ENCODE data around the gene ZSCAN2.
"Not testable (repeated sequence)": the region's sequence is repeated elsewhere in the genome, so short reads cannot be mapped to it uniquely, and the experiment has no call there.

The ZSCAN2 gene

DNA sequence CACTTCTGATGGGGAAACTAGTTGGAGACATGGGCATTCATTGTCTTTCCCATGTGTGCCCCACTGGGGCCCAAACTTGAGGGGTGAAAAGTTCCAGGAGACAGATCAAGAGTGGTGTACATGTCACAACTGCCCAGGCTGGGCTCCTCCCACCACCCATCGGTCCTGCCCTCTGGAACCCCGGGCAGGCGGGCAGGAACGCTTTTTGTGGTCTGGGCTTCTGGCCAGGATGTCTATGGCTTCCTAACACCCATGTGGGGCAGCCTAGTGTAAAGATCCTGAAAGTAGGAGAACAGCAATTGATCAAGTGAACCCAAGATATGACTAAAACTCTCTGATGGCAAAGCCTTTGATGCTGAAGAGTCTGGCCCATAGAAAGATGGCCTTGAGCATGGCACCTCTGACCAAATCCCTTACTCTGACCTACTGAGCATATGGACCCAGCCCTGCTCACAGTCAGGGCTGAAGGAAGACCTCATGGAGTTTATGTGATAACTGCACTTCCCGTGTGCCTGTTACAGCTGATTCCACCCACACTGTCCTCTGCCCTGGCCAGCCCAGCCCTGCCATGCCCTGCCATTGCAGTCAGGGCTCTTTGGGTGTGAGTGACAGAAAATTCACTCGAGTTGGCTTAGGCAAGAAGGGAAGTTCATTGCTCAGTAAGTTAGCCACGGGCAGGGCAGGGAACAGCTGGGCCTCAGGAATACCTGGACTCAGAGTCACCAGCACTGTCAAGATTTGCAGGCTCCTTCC is 19.0 kb upstream of the ZSCAN2 start:
- not testable (repeated sequence) for H2AFZ ChIP-seq (ENCODE audit: low read length); H3K4me1 ChIP-seq (ENCODE audit: low read length); DNase-seq; H3K79me2 ChIP-seq (ENCODE audit: low read length); H3K4me2 ChIP-seq (ENCODE audit: low read depth, low read length); H3K4me3 ChIP-seq (ENCODE audit: low read length); H4K20me1 ChIP-seq (ENCODE audit: insufficient read depth, low read length); H3K27me3 ChIP-seq (replicated peaks; ENCODE audit: insufficient read depth, low read length); H3K36me3 ChIP-seq (replicated peaks; ENCODE audit: insufficient read depth, low read length); H3K9me3 ChIP-seq (replicated peaks; ENCODE audit: insufficient read depth, low read length); H3K9me2 ChIP-seq (replicated peaks; ENCODE audit: insufficient read depth, low read length); H3K9ac ChIP-seq (ENCODE audit: low read length); H3F3A ChIP-seq (ENCODE audit: insufficient read depth, low read length); H3K27ac ChIP-seq (ENCODE audit: low read length)

DNA sequence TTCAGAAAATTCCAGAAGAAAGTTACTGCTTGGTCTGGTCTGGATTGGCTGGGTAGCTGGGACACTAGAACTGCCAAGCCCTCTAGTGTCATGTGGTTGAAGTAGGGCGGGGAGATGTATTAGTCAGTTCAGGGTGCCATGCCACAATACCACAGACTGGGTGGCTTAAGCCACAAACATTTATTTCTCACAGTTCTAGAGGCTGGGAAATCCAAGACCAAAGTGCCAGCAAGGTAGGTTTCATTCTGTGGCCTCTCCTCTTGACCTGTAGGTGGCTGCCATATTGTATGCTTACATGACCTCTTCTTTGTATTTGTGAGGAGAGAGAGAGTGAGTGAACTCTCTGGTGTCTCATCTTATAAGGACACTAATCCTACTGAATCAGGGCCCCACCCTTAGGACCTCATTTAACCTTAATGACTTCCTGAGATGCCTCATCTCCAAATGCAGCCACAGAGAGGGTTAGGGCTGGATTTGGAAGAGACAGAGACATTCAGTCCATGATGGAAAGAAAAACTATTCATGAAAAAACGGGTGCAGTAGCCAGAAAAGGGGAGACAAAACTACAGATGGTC is 18.1 kb upstream of the ZSCAN2 start:
- TF ChIP-seq, protein P1, sequence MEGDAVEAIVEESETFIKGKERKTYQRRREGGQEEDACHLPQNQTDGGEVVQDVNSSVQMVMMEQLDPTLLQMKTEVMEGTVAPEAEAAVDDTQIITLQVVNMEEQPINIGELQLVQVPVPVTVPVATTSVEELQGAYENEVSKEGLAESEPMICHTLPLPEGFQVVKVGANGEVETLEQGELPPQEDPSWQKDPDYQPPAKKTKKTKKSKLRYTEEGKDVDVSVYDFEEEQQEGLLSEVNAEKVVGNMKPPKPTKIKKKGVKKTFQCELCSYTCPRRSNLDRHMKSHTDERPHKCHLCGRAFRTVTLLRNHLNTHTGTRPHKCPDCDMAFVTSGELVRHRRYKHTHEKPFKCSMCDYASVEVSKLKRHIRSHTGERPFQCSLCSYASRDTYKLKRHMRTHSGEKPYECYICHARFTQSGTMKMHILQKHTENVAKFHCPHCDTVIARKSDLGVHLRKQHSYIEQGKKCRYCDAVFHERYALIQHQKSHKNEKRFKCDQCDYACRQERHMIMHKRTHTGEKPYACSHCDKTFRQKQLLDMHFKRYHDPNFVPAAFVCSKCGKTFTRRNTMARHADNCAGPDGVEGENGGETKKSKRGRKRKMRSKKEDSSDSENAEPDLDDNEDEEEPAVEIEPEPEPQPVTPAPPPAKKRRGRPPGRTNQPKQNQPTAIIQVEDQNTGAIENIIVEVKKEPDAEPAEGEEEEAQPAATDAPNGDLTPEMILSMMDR (IDR thresholded peaks at IDR 0.05; ENCODE audit: low read length): no peak
- TF ChIP-seq EZH2phosphoT487 (IDR thresholded peaks at IDR 0.05; ENCODE audit: low read length): no peak
- no peak for TF ChIP-seq EZH2 (optimal IDR thresholded peaks at IDR 0.05; ENCODE audit: low read depth, low read length)
- Histone ChIP-seq H3K9me3 (replicated peaks; ENCODE audit: insufficient read depth, low read length) (no peaks in the 10 kb centered on the region), H3K9me2 (replicated peaks; ENCODE audit: insufficient read depth, low read length) (no peaks in the 10 kb centered on the region), H3K27ac (ENCODE audit: low read length) (no peak overlapping the region), H3K36me3 (replicated peaks; ENCODE audit: insufficient read depth, low read length) (no peaks in the 10 kb centered on the region), H3K4me3 (ENCODE audit: low read length) (no peak overlapping the region), H2AFZ (ENCODE audit: low read length) (no peak overlapping the region), H3K4me2 (ENCODE audit: low read depth, low read length) (no peak overlapping the region), H4K20me1 (ENCODE audit: insufficient read depth, low read length) (no peaks in the 10 kb centered on the region), H3K4me1 (ENCODE audit: low read length) (no peaks in the 10 kb centered on the region), H3F3A (ENCODE audit: insufficient read depth, low read length) (no peaks in the 10 kb centered on the region), H3K9ac (ENCODE audit: low read length) (no peak overlapping the region), H3K27me3 (replicated peaks; ENCODE audit: insufficient read depth, low read length) (no peaks in the 10 kb centered on the region), H3K79me2 (ENCODE audit: low read length) (no peaks in the 10 kb centered on the region)
- no peak for DNase-seq

- not testable (repeated sequence) for H3K4me3 ChIP-seq (ENCODE audit: low read length); H3K27me3 ChIP-seq (replicated peaks; ENCODE audit: insufficient read depth, low read length); DNase-seq; H3K9me3 ChIP-seq (replicated peaks; ENCODE audit: insufficient read depth, low read length); H3K4me1 ChIP-seq (ENCODE audit: low read length); H3K4me2 ChIP-seq (ENCODE audit: low read depth, low read length); H3K9ac ChIP-seq (ENCODE audit: low read length); H3K36me3 ChIP-seq (replicated peaks; ENCODE audit: insufficient read depth, low read length); H3K27ac ChIP-seq (ENCODE audit: low read length); H2AFZ ChIP-seq (ENCODE audit: low read length); H4K20me1 ChIP-seq (ENCODE audit: insufficient read depth, low read length); H3K79me2 ChIP-seq (ENCODE audit: low read length); H3F3A ChIP-seq (ENCODE audit: insufficient read depth, low read length); H3K9me2 ChIP-seq (replicated peaks; ENCODE audit: insufficient read depth, low read length)
Measured at GRCh38 chr15:84583921-84584320, 16.9 kb upstream of the ZSCAN2 start.

GRCh38 chr15:84586696-84587095 is 14.1 kb upstream of the ZSCAN2 start:
- Histone ChIP-seq H3K4me3 (ENCODE audit: low read length) (no peak overlapping the region), H3K4me2 (ENCODE audit: low read depth, low read length) (no peak overlapping the region), H3K27me3 (replicated peaks; ENCODE audit: insufficient read depth, low read length) (no peaks in the 10 kb centered on the region), H3K79me2 (ENCODE audit: low read length) (no peaks in the 10 kb centered on the region), H3K36me3 (replicated peaks; ENCODE audit: insufficient read depth, low read length) (no peaks in the 10 kb centered on the region), H3K9me2 (replicated peaks; ENCODE audit: insufficient read depth, low read length) (no peaks in the 10 kb centered on the region), H3F3A (ENCODE audit: insufficient read depth, low read length) (no peaks in the 10 kb centered on the region), H4K20me1 (ENCODE audit: insufficient read depth, low read length) (no peaks in the 10 kb centered on the region), H3K9me3 (replicated peaks; ENCODE audit: insufficient read depth, low read length) (no peaks in the 10 kb centered on the region), H2AFZ (ENCODE audit: low read length) (no peak overlapping the region), H3K9ac (ENCODE audit: low read length) (no peak overlapping the region), H3K4me1 (ENCODE audit: low read length) (no peaks in the 10 kb centered on the region), H3K27ac (ENCODE audit: low read length) (no peak overlapping the region)
- TF ChIP-seq EZH2 (optimal IDR thresholded peaks at IDR 0.05; ENCODE audit: low read depth, low read length) (no peak), EZH2phosphoT487 (IDR thresholded peaks at IDR 0.05; ENCODE audit: low read length) (no peak)
- TF ChIP-seq, protein P1 (IDR thresholded peaks at IDR 0.05; ENCODE audit: low read length): no peak
- DNase-seq: no peak

Data from MM.1S (cell line).